Measurements from ENCODE around the gene ZBTB40.

Gene ZBTB40

GRCh38 chr1:22552021-22552420 lies 100.4 kb downstream of the ZBTB40 start:
- in situ Hi-C loops (cut with MboI; ENCODE audit: low sequenced_read_pairs), result no loop called here

DNA sequence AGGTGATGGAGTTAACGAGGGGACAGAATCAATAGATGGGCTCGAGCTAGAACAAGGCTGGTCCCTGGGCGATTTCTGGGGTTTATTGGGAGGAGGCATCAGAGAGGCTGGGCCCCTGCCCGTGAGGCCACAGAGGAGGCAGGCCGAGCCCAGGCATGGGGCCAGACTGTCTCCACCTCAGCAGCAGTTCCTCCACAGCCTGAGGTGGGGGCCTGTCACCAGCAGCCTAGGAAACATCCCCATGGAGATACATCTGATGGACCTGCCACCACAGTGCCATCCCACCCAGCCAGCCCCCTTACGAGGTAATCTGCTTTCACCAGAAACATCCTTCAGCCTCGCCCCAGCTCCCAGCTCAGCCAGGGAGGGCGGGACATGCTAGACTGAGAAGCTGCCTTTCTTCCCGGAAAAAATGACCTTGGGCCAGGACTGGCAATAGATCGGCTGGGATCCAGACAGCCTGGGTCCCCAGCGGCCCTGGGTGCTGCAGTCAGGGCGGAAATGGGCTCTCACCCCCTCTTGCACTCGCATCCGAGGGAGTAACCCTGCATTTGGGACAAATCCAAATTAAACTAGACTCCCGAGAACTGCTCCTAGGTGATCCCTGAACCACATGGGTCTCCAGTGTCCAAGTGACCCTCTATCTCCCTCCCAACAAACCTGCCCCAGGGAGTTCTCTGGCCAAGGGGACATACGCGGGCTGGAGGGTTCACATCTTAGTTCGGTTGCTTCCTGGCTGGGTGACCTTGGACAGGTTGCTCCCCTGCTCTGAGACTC lies 101.6 kb downstream of the ZBTB40 start:
- in situ Hi-C loops (cut with MboI; ENCODE audit: low sequenced_read_pairs), result no loop called here

- in situ Hi-C loops (cut with MboI; ENCODE audit: low sequenced_read_pairs), result no loop called here
These were observed 102.4 kb downstream of the ZBTB40 start for GRCh38 chr1:22553991-22554522.

- in situ Hi-C loops (cut with MboI; ENCODE audit: low sequenced_read_pairs), result no loop called here
These were observed 103.7 kb downstream of the ZBTB40 start for GRCh38 chr1:22555371-22555656.

- in situ Hi-C loops (cut with MboI; ENCODE audit: low sequenced_read_pairs), result no loop called here
These were observed 104.9 kb downstream of the ZBTB40 start for GRCh38 chr1:22556391-22557104.

DNA sequence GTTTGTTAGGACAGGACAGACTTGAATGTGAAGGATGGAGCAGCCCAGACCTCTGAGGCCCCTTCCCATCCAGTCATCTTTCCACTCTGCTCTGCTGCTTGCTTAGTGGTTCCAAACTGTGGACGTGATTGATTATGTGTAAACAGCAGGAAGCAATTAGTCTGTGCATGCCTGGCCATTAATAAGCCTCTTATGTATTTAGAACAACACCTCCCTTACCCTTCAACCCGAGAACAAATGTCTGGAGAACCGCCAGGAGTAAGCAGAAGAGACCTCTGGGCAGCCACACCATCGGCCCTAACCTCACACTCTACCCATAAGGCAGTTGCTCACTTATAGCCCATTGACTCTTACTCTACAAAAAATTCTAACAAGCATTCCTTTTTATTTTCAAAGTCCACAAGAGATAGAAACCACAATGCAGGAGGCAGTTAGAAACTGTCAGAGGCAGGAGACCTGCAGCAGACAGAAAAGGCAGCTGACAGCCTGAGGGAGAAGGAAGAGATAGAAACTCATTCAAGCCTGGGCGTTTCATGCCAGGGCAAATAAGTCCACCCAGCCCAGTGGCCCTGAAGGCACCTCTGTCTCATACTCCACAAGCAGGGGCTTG lies 105.8 kb downstream of the ZBTB40 start:
- in situ Hi-C loops (cut with MboI; ENCODE audit: low sequenced_read_pairs), result no loop called here

GRCh38 chr1:22562584-22563583 lies 111.2 kb downstream of the ZBTB40 start, which contains the start of gene EPHA8:
EPHA8 (plus strand) TSS chr1:22563489; CDS start chr1:22563636, 147 bp downstream.
- in situ Hi-C loops (cut with MboI; ENCODE audit: low sequenced_read_pairs), result no loop called here

- in situ Hi-C loops (cut with MboI; ENCODE audit: low sequenced_read_pairs), result no loop called here
These were observed 112.3 kb downstream of the ZBTB40 start for GRCh38 chr1:22563671-22564602.

GRCh38 chr1:22566161-22566560 lies 114.5 kb downstream of the ZBTB40 start:
- in situ Hi-C loops (cut with MboI; ENCODE audit: low sequenced_read_pairs), result no loop called here

GRCh38 chr1:22567197-22567596 lies 115.5 kb downstream of the ZBTB40 start:
- in situ Hi-C loops (cut with MboI; ENCODE audit: low sequenced_read_pairs), result no loop called here

DNA sequence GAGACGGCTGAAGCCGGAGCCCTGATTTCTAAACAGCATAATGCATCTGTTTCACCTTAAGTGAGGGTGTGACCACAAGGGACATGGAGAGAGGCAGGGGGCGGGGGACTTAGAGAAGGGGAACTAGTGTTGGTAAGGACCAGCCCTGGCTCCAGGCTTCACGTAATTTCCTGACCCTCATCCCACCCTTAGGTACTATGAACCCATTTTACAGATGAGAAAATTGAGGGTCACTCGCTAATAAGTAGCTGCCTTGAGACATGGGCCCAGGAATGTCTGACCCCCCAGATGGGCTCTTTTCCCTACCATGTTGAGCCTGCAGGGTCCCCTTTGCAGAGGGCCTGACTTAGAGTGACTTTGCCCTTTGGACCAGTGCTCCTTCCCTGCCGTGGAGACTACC lies 116.3 kb downstream of the ZBTB40 start:
- in situ Hi-C loops (cut with MboI; ENCODE audit: low sequenced_read_pairs), result no loop called here

GRCh38 chr1:22569269-22569668 lies 117.6 kb downstream of the ZBTB40 start:
- in situ Hi-C loops (cut with MboI; ENCODE audit: low sequenced_read_pairs), result no loop called here

GRCh38 chr1:22570140-22570909 lies 118.7 kb downstream of the ZBTB40 start:
- in situ Hi-C loops (cut with MboI; ENCODE audit: low sequenced_read_pairs), result no loop called here

DNA sequence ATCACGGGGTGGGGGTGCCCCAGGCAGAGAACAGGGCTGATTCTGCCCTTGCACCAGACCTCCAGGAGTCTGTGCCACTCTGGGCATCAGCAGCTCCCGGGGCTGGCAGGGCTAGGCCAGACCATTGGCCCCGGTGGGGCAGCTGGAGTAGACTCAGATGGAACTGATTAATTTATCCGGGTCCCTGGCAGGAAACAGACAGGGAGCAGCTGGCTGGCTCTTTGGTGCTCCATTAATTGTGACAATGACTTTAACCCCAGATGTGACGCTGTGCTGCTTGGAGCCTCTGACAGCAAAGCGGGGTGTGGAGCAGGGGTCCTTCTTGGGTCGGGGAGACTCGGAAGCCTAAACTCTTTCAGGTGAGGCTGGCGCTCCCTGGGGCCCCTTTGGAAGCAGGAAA lies 121.2 kb downstream of the ZBTB40 start:
- in situ Hi-C loops (cut with MboI; ENCODE audit: low sequenced_read_pairs), result no loop called here

DNA sequence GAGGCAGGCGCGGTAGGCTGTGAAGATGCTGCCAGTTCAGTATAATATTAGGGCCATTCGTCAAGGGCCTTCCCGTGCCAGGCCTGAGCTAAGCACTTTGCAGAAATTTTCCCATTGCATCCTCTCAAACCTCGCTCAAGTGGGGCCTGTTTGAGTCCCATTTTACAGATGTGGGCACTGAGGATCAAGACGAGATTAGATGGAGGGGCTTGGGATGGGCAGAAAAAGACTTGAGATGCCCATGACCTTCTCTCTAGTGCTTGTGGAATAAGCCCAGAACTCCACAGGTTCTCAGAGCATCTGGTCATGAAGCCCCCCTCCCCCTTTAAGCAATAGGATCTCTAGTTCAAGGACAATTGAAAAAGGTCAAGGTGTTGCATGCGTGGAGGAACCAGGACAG lies 121.6 kb downstream of the ZBTB40 start:
- in situ Hi-C loops (cut with MboI; ENCODE audit: low sequenced_read_pairs), result no loop called here

- in situ Hi-C loops (cut with MboI; ENCODE audit: low sequenced_read_pairs), result no loop called here
These were observed 124.0 kb downstream of the ZBTB40 start for GRCh38 chr1:22575532-22576149.

- in situ Hi-C loops (cut with MboI; ENCODE audit: low sequenced_read_pairs), result no loop called here
These were observed 124.5 kb downstream of the ZBTB40 start for GRCh38 chr1:22576150-22576544.

GRCh38 chr1:22576617-22577016 lies 125.0 kb downstream of the ZBTB40 start:
- in situ Hi-C loops (cut with MboI; ENCODE audit: low sequenced_read_pairs), result no loop called here

Measured in hTERT RPE-1 (cell line).